HCT116 (cell line): ENCODE measurements around the gene CLIC6. TPM values are rescaled to one million over a fixed set of nuclear protein-coding genes. Genes with fewer than 3 reads are reported as not detected.

ENCODE experiments used
- ATAC-seq: fragments of 200-7000 bp; cut with Tn5 transposase; 2 replicates; pipeline ENCODE4 v1.9.1; 2020; ENCODE audit warnings: mild to moderate bottlenecking, moderate library complexity
- BruUV-seq: library from RNA; stranded (reverse); fragments of 400-500 nt; replicated peaks from 2 replicates; lab custom pipeline; 2021; lab: Mats Ljungman, UMichigan
- CTCF ChIA-PET: fragments of 300-600 bp; sonication (Branson Sonifier 250); formaldehyde crosslinking; loops from one replicate; lab custom pipeline; 2021; ENCODE audit warnings: antibody characterized with exemption; lab: Charles Lee
- POLR2A ChIA-PET: fragments of 300-600, 350-600 bp; sonication (Branson Sonifier 250); formaldehyde crosslinking; loops from one replicate; lab custom pipeline; 2021; ENCODE audit warnings: antibody characterized with exemption; lab: Charles Lee
- RAD21 ChIA-PET, 2 experiments: fragments of 300-600 bp; sonication (Branson Sonifier 250); formaldehyde crosslinking; loops; one replicate each; lab custom pipeline; 2023; ENCODE audit warnings: low total read pairs in 2 of 2; ENCODE audit not compliant: uncharacterized antibody in 2 of 2, unreplicated experiment in 2 of 2, low non-redundant PET in 1 of 2; lab: Charles Lee
- DNase-seq: peaks from one replicate; pipeline ENCODE4 v3.0.0-alpha.2; 2010; ENCODE audit warnings: low read depth, low spot score
- H2AFZ ChIP-seq: fragments of 200-600 bp; shearing (Covaris generic), sonication (generic); 2 replicates; pipeline ENCODE4 v1.6.1; 2017; ENCODE audit warnings: low read depth, mixed run types, mixed read lengths, antibody characterized with exemption, low read length; ENCODE audit not compliant: poor library complexity, severe bottlenecking
- H3K27ac ChIP-seq: 2 replicates; pipeline ENCODE4 v1.5.1; 2012; ENCODE audit warnings: low read depth, low read length
- H3K27me3 ChIP-seq: fragments of 200-600 bp; sonication (generic); 2 replicates; pipeline ENCODE4 v1.6.1; 2016; ENCODE audit warnings: mixed run types, low read length, mixed read lengths; ENCODE audit not compliant: insufficient read depth
- H3K36me3 ChIP-seq, 2 experiments: fragments of 200-500 bp in 1 of 2; fragments of 200-600 bp in 1 of 2; sonication (Bioruptor generic) in 1 of 2; sonication (generic) in 1 of 2; 2 replicates each; pipeline versions ENCODE4 v1.5.1 to v1.6.1; 2014 to 2016; ENCODE audit warnings: low read length in 2 of 2, inconsistent platforms in 1 of 2, mixed read lengths in 1 of 2, mixed run types in 1 of 2; ENCODE audit not compliant: insufficient read depth in 2 of 2, control insufficient read depth in 1 of 2
- H3K4me1 ChIP-seq, 2 experiments: fragments of 200-600 bp in 1 of 2; sonication (generic) in 1 of 2; 2 replicates each; pipeline versions ENCODE4 v1.5.1 to v1.6.1; 2012 to 2017; ENCODE audit warnings: low read length in 2 of 2, inconsistent platforms in 1 of 2, mild to moderate bottlenecking in 1 of 2, mixed read lengths in 1 of 2, mixed run types in 1 of 2, moderate library complexity in 1 of 2; ENCODE audit not compliant: insufficient read depth in 2 of 2, control insufficient read depth in 1 of 2
- H3K4me2 ChIP-seq: fragments of 200-600 bp; sonication (generic); 2 replicates; pipeline ENCODE4 v1.6.1; 2017; ENCODE audit warnings: mixed run types, low read length, mixed read lengths
- H3K4me3 ChIP-seq, 2 experiments: fragments of 200-600 bp in 1 of 2; sonication (generic) in 1 of 2; replicated peaks in 1 of 2; 2 replicates each; pipeline ENCODE4 v1.5.1; 2011 to 2016; ENCODE audit warnings: low read length in 2 of 2, control low read depth in 1 of 2, low read depth in 1 of 2, mild to moderate bottlenecking in 1 of 2, mixed read lengths in 1 of 2, mixed run types in 1 of 2
- H3K79me2 ChIP-seq: fragments of 200-600 bp; sonication (generic); 2 replicates; pipeline ENCODE4 v1.6.1; 2017; ENCODE audit warnings: mild to moderate bottlenecking, mixed run types, low read length, moderate library complexity, mixed read lengths; ENCODE audit not compliant: insufficient read depth
- H3K9ac ChIP-seq: fragments of 200-600 bp; sonication (generic); 2 replicates; pipeline ENCODE4 v1.6.1; 2016; ENCODE audit warnings: low read length, mixed read lengths
- H3K9me2 ChIP-seq: fragments of 200-600 bp; sonication (generic), shearing (Covaris generic); 2 replicates; pipeline ENCODE4 v1.6.1; 2017; ENCODE audit warnings: mixed run types, mild to moderate bottlenecking, moderate library complexity; ENCODE audit not compliant: insufficient read depth
- H3K9me3 ChIP-seq, 2 experiments: fragments of 200-500 bp in 1 of 2; fragments of 200-600 bp in 1 of 2; sonication (Bioruptor generic) in 1 of 2; sonication (generic) in 1 of 2; 2 replicates each; pipeline ENCODE4 v1.6.1; 2014 to 2017; ENCODE audit warnings: low read length in 2 of 2, mixed read lengths in 2 of 2, inconsistent platforms in 1 of 2, low read depth in 1 of 2, mild to moderate bottlenecking in 1 of 2, mixed run types in 1 of 2, moderate library complexity in 1 of 2; ENCODE audit not compliant: control insufficient read depth in 1 of 2, insufficient read depth in 1 of 2
- H4K20me1 ChIP-seq: fragments of 200-600 bp; sonication (generic), shearing (Covaris generic); 2 replicates; pipeline ENCODE4 v1.6.1; 2017; ENCODE audit warnings: mixed run types, mild to moderate bottlenecking, moderate library complexity; ENCODE audit not compliant: insufficient read depth
- CBX3 ChIP-seq: IDR thresholded peaks from 2 replicates; pipeline ENCODE4 v1.6.1; 2012; ENCODE audit warnings: low read depth
- CEBPB ChIP-seq: IDR thresholded peaks from 2 replicates; pipeline ENCODE4 v1.6.1; 2012; ENCODE audit warnings: low read depth
- EGR1 ChIP-seq: IDR thresholded peaks from 2 replicates; pipeline ENCODE4 v1.6.1; 2012; ENCODE audit warnings: low read depth
- ELF1 ChIP-seq: IDR thresholded peaks from 2 replicates; pipeline ENCODE4 v1.6.1; 2012; ENCODE audit warnings: low read depth, borderline replicate concordance
- EZH2phosphoT487 ChIP-seq: fragments of 200-600 bp; IDR thresholded peaks from 2 replicates; pipeline ENCODE4 v1.6.1; 2018; ENCODE audit warnings: antibody characterized with exemption, borderline replicate concordance
- FOSL1 ChIP-seq: IDR thresholded peaks from 2 replicates; pipeline ENCODE4 v1.6.1; 2012; ENCODE audit warnings: low read depth
- JUND ChIP-seq: IDR thresholded peaks from 2 replicates; pipeline ENCODE4 v1.6.1; 2012
- POLR2A ChIP-seq: IDR thresholded peaks from 2 replicates; pipeline ENCODE4 v1.7.0; 2011; ENCODE audit warnings: borderline replicate concordance; ENCODE audit not compliant: insufficient read depth, insufficient read length; ENCODE audit errors: extremely low read depth
- POLR2AphosphoS5 ChIP-seq: IDR thresholded peaks from 2 replicates; pipeline ENCODE4 v1.6.1; 2011; ENCODE audit warnings: mild to moderate bottlenecking, low read depth, low read length, moderate library complexity
- RAD21 ChIP-seq: IDR thresholded peaks from 2 replicates; pipeline ENCODE4 v1.6.1; 2012; ENCODE audit warnings: low read depth, mild to moderate bottlenecking
- SIN3A ChIP-seq: IDR thresholded peaks from 2 replicates; pipeline ENCODE4 v1.6.1; 2012; ENCODE audit warnings: low read depth
- SP1 ChIP-seq: IDR thresholded peaks from 2 replicates; pipeline ENCODE4 v1.6.1; 2012; ENCODE audit warnings: low read depth
- SRF ChIP-seq: IDR thresholded peaks from 2 replicates; pipeline ENCODE4 v1.6.1; 2012; ENCODE audit warnings: low read depth
- TCF7L2 ChIP-seq: IDR thresholded peaks from 2 replicates; pipeline ENCODE4 v1.7.0; 2011; ENCODE audit warnings: borderline replicate concordance, inconsistent platforms; ENCODE audit not compliant: insufficient read depth, insufficient read length; ENCODE audit errors: extremely low read depth
- ZFX ChIP-seq: fragments of 450-650 bp; IDR thresholded peaks from 2 replicates; pipeline ENCODE4 v1.6.1; 2017
- ZNF274 ChIP-seq: fragments of 200-500 bp; sonication (Bioruptor generic); IDR thresholded peaks from 2 replicates; pipeline ENCODE4 v1.6.1; 2014; ENCODE audit warnings: mild to moderate bottlenecking, low read depth, low read length, inconsistent platforms
- intact Hi-C: fragments of 100-400 bp; cut with micrococcal nuclease; formaldehyde crosslinking; loops from 2 replicates; pipeline ENCODE4 v1.10.0; 2022
- total RNA-seq: library from RNA; stranded (reverse); gene quantifications from one replicate; pipeline ENCODE4 v1.2.1, GENCODE V29; 2021; ENCODE audit not compliant: unreplicated experiment
- TF ChIP-seq, protein P1 (sequence below): IDR thresholded peaks from 2 replicates; pipeline ENCODE4 v1.6.1; 2012
- TF ChIP-seq, protein P2 (sequence below): IDR thresholded peaks from 2 replicates; pipeline ENCODE4 v1.6.1; 2011; ENCODE audit warnings: mild to moderate bottlenecking, low read length, moderate library complexity; ENCODE audit not compliant: insufficient replicate concordance; ENCODE audit errors: extremely low read depth
- TF ChIP-seq, protein P3 (sequence below): IDR thresholded peaks from 2 replicates; pipeline ENCODE4 v1.6.1; 2012; ENCODE audit warnings: low read depth
- TF ChIP-seq, protein P4 (sequence below), 3 experiments: fragments of 200-600 bp in 1 of 3; sonication (generic) in 1 of 3; IDR thresholded peaks in 2 of 3; conservative IDR thresholded peaks in 1 of 3; 2 replicates each; pipeline ENCODE4 v1.5.1; 2012 to 2017; ENCODE audit warnings: low read depth in 2 of 3, low read length in 2 of 3, antibody characterized with exemption in 1 of 3, borderline replicate concordance in 1 of 3, control low read depth in 1 of 3, mild to moderate bottlenecking in 1 of 3, mixed read lengths in 1 of 3, mixed run types in 1 of 3, moderate library complexity in 1 of 3; ENCODE audit not compliant: insufficient read depth in 1 of 3

The CLIC6 gene
- total RNA-seq, 1 experiment from 2014 or later = 0.05 TPM

DNA sequence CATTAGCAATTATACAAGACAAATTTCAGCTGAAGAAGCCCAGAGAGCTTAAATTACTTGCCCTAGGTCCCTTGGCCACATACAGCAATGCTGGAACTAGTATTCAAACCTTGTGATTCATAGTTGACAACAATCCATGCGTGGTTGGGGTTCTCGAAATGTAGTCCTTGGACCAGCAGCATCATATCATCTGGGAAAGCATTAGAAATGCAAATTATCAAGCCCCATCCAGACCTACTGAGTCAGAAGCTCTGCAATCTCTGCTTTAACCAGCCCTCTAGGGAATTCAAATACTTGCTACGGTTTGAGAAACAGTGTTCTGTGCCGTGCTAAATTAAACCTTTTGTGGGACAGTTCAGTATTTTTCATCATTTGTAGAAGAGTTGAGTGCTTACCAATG, 65.1 kb downstream of the CLIC6 start:
- no TSS peak for BruUV-seq
- H3K36me3 ChIP-seq = no peaks in the 10 kb centered on the region
- H3K9ac ChIP-seq = no peak overlapping the region
- TF ChIP-seq JUND = no peak
- TF ChIP-seq RAD21 = no peak
- no peak for TF ChIP-seq FOSL1
- no peak for TF ChIP-seq ELF1
- TF ChIP-seq SIN3A = no peak
- no peak for TF ChIP-seq ZFX
- TF ChIP-seq POLR2AphosphoS5 = no peak
- no peak for TF ChIP-seq EGR1
- no peak for TF ChIP-seq SRF
- TF ChIP-seq, protein P1, sequence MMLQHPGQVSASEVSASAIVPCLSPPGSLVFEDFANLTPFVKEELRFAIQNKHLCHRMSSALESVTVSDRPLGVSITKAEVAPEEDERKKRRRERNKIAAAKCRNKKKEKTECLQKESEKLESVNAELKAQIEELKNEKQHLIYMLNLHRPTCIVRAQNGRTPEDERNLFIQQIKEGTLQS = no peak
- TF ChIP-seq, protein P2, sequence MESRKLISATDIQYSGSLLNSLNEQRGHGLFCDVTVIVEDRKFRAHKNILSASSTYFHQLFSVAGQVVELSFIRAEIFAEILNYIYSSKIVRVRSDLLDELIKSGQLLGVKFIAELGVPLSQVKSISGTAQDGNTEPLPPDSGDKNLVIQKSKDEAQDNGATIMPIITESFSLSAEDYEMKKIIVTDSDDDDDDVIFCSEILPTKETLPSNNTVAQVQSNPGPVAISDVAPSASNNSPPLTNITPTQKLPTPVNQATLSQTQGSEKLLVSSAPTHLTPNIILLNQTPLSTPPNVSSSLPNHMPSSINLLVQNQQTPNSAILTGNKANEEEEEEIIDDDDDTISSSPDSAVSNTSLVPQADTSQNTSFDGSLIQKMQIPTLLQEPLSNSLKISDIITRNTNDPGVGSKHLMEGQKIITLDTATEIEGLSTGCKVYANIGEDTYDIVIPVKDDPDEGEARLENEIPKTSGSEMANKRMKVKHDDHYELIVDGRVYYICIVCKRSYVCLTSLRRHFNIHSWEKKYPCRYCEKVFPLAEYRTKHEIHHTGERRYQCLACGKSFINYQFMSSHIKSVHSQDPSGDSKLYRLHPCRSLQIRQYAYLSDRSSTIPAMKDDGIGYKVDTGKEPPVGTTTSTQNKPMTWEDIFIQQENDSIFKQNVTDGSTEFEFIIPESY = no peak
- TF ChIP-seq CEBPB = no peak
- TF ChIP-seq, protein P3, sequence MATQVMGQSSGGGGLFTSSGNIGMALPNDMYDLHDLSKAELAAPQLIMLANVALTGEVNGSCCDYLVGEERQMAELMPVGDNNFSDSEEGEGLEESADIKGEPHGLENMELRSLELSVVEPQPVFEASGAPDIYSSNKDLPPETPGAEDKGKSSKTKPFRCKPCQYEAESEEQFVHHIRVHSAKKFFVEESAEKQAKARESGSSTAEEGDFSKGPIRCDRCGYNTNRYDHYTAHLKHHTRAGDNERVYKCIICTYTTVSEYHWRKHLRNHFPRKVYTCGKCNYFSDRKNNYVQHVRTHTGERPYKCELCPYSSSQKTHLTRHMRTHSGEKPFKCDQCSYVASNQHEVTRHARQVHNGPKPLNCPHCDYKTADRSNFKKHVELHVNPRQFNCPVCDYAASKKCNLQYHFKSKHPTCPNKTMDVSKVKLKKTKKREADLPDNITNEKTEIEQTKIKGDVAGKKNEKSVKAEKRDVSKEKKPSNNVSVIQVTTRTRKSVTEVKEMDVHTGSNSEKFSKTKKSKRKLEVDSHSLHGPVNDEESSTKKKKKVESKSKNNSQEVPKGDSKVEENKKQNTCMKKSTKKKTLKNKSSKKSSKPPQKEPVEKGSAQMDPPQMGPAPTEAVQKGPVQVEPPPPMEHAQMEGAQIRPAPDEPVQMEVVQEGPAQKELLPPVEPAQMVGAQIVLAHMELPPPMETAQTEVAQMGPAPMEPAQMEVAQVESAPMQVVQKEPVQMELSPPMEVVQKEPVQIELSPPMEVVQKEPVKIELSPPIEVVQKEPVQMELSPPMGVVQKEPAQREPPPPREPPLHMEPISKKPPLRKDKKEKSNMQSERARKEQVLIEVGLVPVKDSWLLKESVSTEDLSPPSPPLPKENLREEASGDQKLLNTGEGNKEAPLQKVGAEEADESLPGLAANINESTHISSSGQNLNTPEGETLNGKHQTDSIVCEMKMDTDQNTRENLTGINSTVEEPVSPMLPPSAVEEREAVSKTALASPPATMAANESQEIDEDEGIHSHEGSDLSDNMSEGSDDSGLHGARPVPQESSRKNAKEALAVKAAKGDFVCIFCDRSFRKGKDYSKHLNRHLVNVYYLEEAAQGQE = no peak
- TF ChIP-seq POLR2A = no peak
- TF ChIP-seq ZNF274 = no peak
- TF ChIP-seq TCF7L2 = no peak
- no peak for TF ChIP-seq EZH2phosphoT487
- TF ChIP-seq, protein P4, sequence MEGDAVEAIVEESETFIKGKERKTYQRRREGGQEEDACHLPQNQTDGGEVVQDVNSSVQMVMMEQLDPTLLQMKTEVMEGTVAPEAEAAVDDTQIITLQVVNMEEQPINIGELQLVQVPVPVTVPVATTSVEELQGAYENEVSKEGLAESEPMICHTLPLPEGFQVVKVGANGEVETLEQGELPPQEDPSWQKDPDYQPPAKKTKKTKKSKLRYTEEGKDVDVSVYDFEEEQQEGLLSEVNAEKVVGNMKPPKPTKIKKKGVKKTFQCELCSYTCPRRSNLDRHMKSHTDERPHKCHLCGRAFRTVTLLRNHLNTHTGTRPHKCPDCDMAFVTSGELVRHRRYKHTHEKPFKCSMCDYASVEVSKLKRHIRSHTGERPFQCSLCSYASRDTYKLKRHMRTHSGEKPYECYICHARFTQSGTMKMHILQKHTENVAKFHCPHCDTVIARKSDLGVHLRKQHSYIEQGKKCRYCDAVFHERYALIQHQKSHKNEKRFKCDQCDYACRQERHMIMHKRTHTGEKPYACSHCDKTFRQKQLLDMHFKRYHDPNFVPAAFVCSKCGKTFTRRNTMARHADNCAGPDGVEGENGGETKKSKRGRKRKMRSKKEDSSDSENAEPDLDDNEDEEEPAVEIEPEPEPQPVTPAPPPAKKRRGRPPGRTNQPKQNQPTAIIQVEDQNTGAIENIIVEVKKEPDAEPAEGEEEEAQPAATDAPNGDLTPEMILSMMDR (IDR thresholded peaks at IDR 0.05 in 2 of 3, conservative IDR thresholded peaks at IDR 0.05 in 1 of 3; ENCODE audit: borderline replicate concordance in 1 of 3, insufficient read depth in 1 of 3, low read depth in 2 of 3, low read length in 2 of 3) = no peak
- no peak for TF ChIP-seq SP1
- no peak for TF ChIP-seq CBX3
- TF ChIP-seq, all 23 proteins: peak for 0
- ChIA-PET RAD21 (no interaction called here), CTCF (no interaction called here), POLR2A (no interaction called here)
- H3K9me2 ChIP-seq = no peaks in the 10 kb centered on the region
- no peaks in the 10 kb centered on the region for H3K9me3 ChIP-seq
- H3K79me2 ChIP-seq = no peaks in the 10 kb centered on the region
- intact Hi-C loops = no loop called here
- H2AFZ ChIP-seq = no peak overlapping the region
- no peaks in the 10 kb centered on the region for H3K27me3 ChIP-seq
- H3K4me2 ChIP-seq = no peak overlapping the region
- DNase-seq (no peak), ATAC-seq (no peak)
- H4K20me1 ChIP-seq = no peaks in the 10 kb centered on the region
- H3K4me3 ChIP-seq = no peak overlapping the region
- H3K4me1 ChIP-seq = no peaks in the 10 kb centered on the region
- H3K27ac ChIP-seq = no peak overlapping the region
